ENCODE data around the gene PTPRCAP.
"Not testable (repeated sequence)": the region's sequence is repeated elsewhere in the genome, so short reads cannot be mapped to it uniquely, and the experiment has no call there.

The PTPRCAP gene

GRCh38 chr11:67440229-67441097, 3.0 kb upstream of the PTPRCAP start:
- DNase-seq: no peak

- no peak for DNase-seq
Observed at GRCh38 chr11:67439321-67440228, 2.1 kb upstream of the PTPRCAP start.

GRCh38 chr11:67438158-67438902, 848 bp upstream of the PTPRCAP start:
- DNase-seq: no peak

- DNase-seq: no peak
Observed at GRCh38 chr11:67437809-67438157, 301 bp upstream of the PTPRCAP start.

GRCh38 chr11:67436459-67437081, 912 bp downstream of the PTPRCAP start:
- no peak for DNase-seq

GRCh38 chr11:67435727-67436458, 1.6 kb downstream of the PTPRCAP start:
- no peak for DNase-seq

GRCh38 chr11:67435031-67435726, 2.3 kb downstream of the PTPRCAP start:
- DNase-seq: no peak

GRCh38 chr11:67434395-67434881, 3.0 kb downstream of the PTPRCAP start:
- no peak for DNase-seq

GRCh38 chr11:67433536-67434394, 3.7 kb downstream of the PTPRCAP start:
- no peak for DNase-seq

- no peak for DNase-seq
Observed at GRCh38 chr11:67432655-67433349, 4.7 kb downstream of the PTPRCAP start.

GRCh38 chr11:67431346-67432249, 5.9 kb downstream of the PTPRCAP start:
- DNase-seq: no peak

GRCh38 chr11:67429722-67430121, 7.8 kb downstream of the PTPRCAP start:
- DNase-seq: no peak

GRCh38 chr11:67429038-67429668, 8.3 kb downstream of the PTPRCAP start:
- DNase-seq: no peak

GRCh38 chr11:67428052-67429001, 9.2 kb downstream of the PTPRCAP start, which contains the start of gene RPS6KB2:
Gene RPS6KB2 (plus strand): TSS chr11:67428494. CDS start chr11:67428546, 52 bp downstream.
- peak; percentile 97 for DNase-seq

- DNase-seq: not testable (repeated sequence)
Observed at GRCh38 chr11:67427364-67427859, 10.1 kb downstream of the PTPRCAP start.

Measured in NCI-H2171 (cell line).